MM.1S (cell line): ENCODE measurements around the gene PGA5.

ENCODE experiments used
- DNase-seq: peaks from one replicate; pipeline ENCODE4 v3.0.0-alpha.2; 2015
- H2AFZ ChIP-seq: fragments of 300-600 bp; sonication (generic); 2 replicates; pipeline ENCODE4 v1.6.0; 2016; ENCODE audit warnings: antibody characterized with exemption, low read length
- H3F3A ChIP-seq: fragments of 300-600 bp; sonication (generic); 2 replicates; pipeline ENCODE4 v1.6.1; 2016; ENCODE audit warnings: mild to moderate bottlenecking, antibody characterized with exemption, low read length, moderate library complexity, mixed read lengths; ENCODE audit not compliant: insufficient read depth
- H3K27ac ChIP-seq: fragments of 300-600 bp; sonication (generic); 2 replicates; pipeline ENCODE4 v1.5.1; 2016; ENCODE audit warnings: mild to moderate bottlenecking, low read length
- H3K27me3 ChIP-seq: fragments of 300-600 bp; sonication (generic); replicated peaks from 2 replicates; pipeline ENCODE4 v1.6.0; 2016; ENCODE audit warnings: low read length; ENCODE audit not compliant: insufficient read depth
- H3K36me3 ChIP-seq: fragments of 300-600 bp; sonication (generic); replicated peaks from 2 replicates; pipeline ENCODE4 v1.6.1; 2016; ENCODE audit warnings: mild to moderate bottlenecking, low read length, mixed read lengths; ENCODE audit not compliant: insufficient read depth
- H3K4me1 ChIP-seq: fragments of 300-600 bp; sonication (generic); 2 replicates; pipeline ENCODE4 v1.6.1; 2016; ENCODE audit warnings: low read length, mixed read lengths
- H3K4me2 ChIP-seq: fragments of 300-600 bp; sonication (generic); 2 replicates; pipeline ENCODE4 v1.6.0; 2016; ENCODE audit warnings: low read depth, low read length
- H3K4me3 ChIP-seq: fragments of 300-600 bp; sonication (generic); 2 replicates; pipeline ENCODE4 v1.5.1; 2016; ENCODE audit warnings: low read length, mixed read lengths
- H3K79me2 ChIP-seq: fragments of 300-600 bp; sonication (generic); 2 replicates; pipeline ENCODE4 v1.6.1; 2016; ENCODE audit warnings: mixed run types, low read length, mixed read lengths
- H3K9ac ChIP-seq: fragments of 300-600 bp; sonication (generic); 2 replicates; pipeline ENCODE4 v1.6.1; 2016; ENCODE audit warnings: low read length, mixed read lengths
- H3K9me2 ChIP-seq: fragments of 300-600 bp; sonication (generic); replicated peaks from 2 replicates; pipeline ENCODE4 v1.6.1; 2016; ENCODE audit warnings: mild to moderate bottlenecking, low read length, mixed read lengths; ENCODE audit not compliant: insufficient read depth
- H3K9me3 ChIP-seq: fragments of 300-600 bp; sonication (generic); replicated peaks from 2 replicates; pipeline ENCODE4 v1.6.1; 2016; ENCODE audit warnings: mild to moderate bottlenecking, low read length, mixed read lengths; ENCODE audit not compliant: insufficient read depth
- H4K20me1 ChIP-seq: fragments of 300-600 bp; sonication (generic); 2 replicates; pipeline ENCODE4 v1.6.1; 2016; ENCODE audit warnings: mild to moderate bottlenecking, low read length, moderate library complexity, mixed read lengths; ENCODE audit not compliant: insufficient read depth
- CTCF ChIP-seq: fragments of 300-600 bp; sonication (generic); IDR thresholded peaks from 2 replicates; pipeline ENCODE4 v1.5.1; 2016; ENCODE audit warnings: antibody characterized with exemption, low read length, mixed read lengths
- EZH2 ChIP-seq: fragments of 300-600 bp; sonication (generic); optimal IDR thresholded peaks from 2 replicates; pipeline ENCODE3; 2017; ENCODE audit warnings: low read depth, mild to moderate bottlenecking, antibody characterized with exemption, low read length, mixed read lengths
- EZH2phosphoT487 ChIP-seq: fragments of 300-600 bp; sonication (generic); IDR thresholded peaks from 2 replicates; pipeline ENCODE4 v1.6.1; 2018; ENCODE audit warnings: antibody characterized with exemption, low read length

Gene PGA5

GRCh38 chr11:61259363-61259762, 18.4 kb downstream of the PGA5 start:
- Histone ChIP-seq H3K9ac (no peak overlapping the region), H3K27me3 (no peaks in the 10 kb centered on the region), H3K36me3 (no peaks in the 10 kb centered on the region), H3K4me2 (no peak overlapping the region), H4K20me1 (no peaks in the 10 kb centered on the region), H3K9me3 (no peaks in the 10 kb centered on the region), H3K9me2 (no peaks in the 10 kb centered on the region), H3K27ac (no peak overlapping the region), H3K79me2 (no peaks in the 10 kb centered on the region), H3K4me3 (no peak overlapping the region), H2AFZ (no peak overlapping the region), H3F3A (no peaks in the 10 kb centered on the region), H3K4me1 (no peaks in the 10 kb centered on the region)
- TF ChIP-seq CTCF (no peak), EZH2 (no peak), EZH2phosphoT487 (no peak)
- DNase-seq = no peak

- DNase-seq = no peak
- no peak overlapping the region for H2AFZ ChIP-seq
- no peaks in the 10 kb centered on the region for H3K36me3 ChIP-seq
- H3K79me2 ChIP-seq = no peaks in the 10 kb centered on the region
- H3K4me3 ChIP-seq = no peak overlapping the region
- no peaks in the 10 kb centered on the region for H3K27me3 ChIP-seq
- TF ChIP-seq CTCF (no peak), EZH2 (no peak), EZH2phosphoT487 (no peak)
- H3K9ac ChIP-seq = no peak overlapping the region
- no peaks in the 10 kb centered on the region for H3F3A ChIP-seq
- H3K9me2 ChIP-seq = no peaks in the 10 kb centered on the region
- H3K4me2 ChIP-seq = no peak overlapping the region
- no peaks in the 10 kb centered on the region for H4K20me1 ChIP-seq
- no peak overlapping the region for H3K27ac ChIP-seq
- H3K4me1 ChIP-seq = no peaks in the 10 kb centered on the region
- no peaks in the 10 kb centered on the region for H3K9me3 ChIP-seq
Measured at GRCh38 chr11:61264371-61264770, 23.4 kb downstream of the PGA5 start.

- no peak overlapping the region for H3K4me3 ChIP-seq
- no peaks in the 10 kb centered on the region for H4K20me1 ChIP-seq
- no peak overlapping the region for H2AFZ ChIP-seq
- no peak for TF ChIP-seq EZH2
- TF ChIP-seq CTCF = no peak
- no peak for TF ChIP-seq EZH2phosphoT487
- no peaks in the 10 kb centered on the region for H3K9me3 ChIP-seq
- H3K9me2 ChIP-seq = no peaks in the 10 kb centered on the region
- no peak overlapping the region for H3K4me2 ChIP-seq
- no peaks in the 10 kb centered on the region for H3K27me3 ChIP-seq
- no peak overlapping the region for H3K27ac ChIP-seq
- no peak for DNase-seq
- no peaks in the 10 kb centered on the region for H3K4me1 ChIP-seq
- no peaks in the 10 kb centered on the region for H3F3A ChIP-seq
- no peaks in the 10 kb centered on the region for H3K36me3 ChIP-seq
- H3K9ac ChIP-seq = no peak overlapping the region
- H3K79me2 ChIP-seq = no peaks in the 10 kb centered on the region
Measured at GRCh38 chr11:61264795-61265194, 23.8 kb downstream of the PGA5 start.
